Measurements from ENCODE around the gene CFAP20DC.

The CFAP20DC gene

GRCh38 chr3:58996730-58997129 lies 53.1 kb downstream of the CFAP20DC start:
- H3K4ac ChIP-seq (ENCODE audit: low read length), result no peak overlapping the region
- H3K27ac ChIP-seq (replicated peaks; ENCODE audit: low read length), result no peak overlapping the region
- H3K27me3 ChIP-seq (ENCODE audit: control insufficient read depth in 3 of 3, insufficient read depth in 3 of 3, low read depth in 1 of 3, low read length in 3 of 3), result no peaks in the 10 kb centered on the region
- peaks cover 0 to 2% of the 10 kb centered on the region in 2 donors for H3K4me1 ChIP-seq (ENCODE audit: control insufficient read depth in 2 of 2, insufficient read depth in 1 of 2, low read depth in 1 of 2, low read length in 2 of 2)
- H3K9me3 ChIP-seq (replicated peaks in 1 of 2; ENCODE audit: control insufficient read depth in 2 of 2, insufficient read depth in 1 of 2, low read depth in 1 of 2, low read length in 2 of 2), result no peaks in the 10 kb centered on the region
- DNase-seq (ENCODE audit: low spot score), result no peak
- no peak overlapping the region for H2BK15ac ChIP-seq (ENCODE audit: low read length)
- no CpG with 5 or more reads among the region's 5 CpGs for WGBS, 2 donors (ENCODE audit: extremely low coverage in 2 of 2, insufficient read length in 2 of 2, insufficient replicate concordance in 1 of 2)
- no peak overlapping the region for H2AK5ac ChIP-seq (ENCODE audit: low read depth, low read length)
- H2AFZ ChIP-seq (ENCODE audit: low read length), result no peak overlapping the region
- no peak overlapping the region for H3K4me3 ChIP-seq (ENCODE audit: low read length in 2 of 2)
- no peak overlapping the region for H2BK5ac ChIP-seq (ENCODE audit: low read length)
- H3K14ac ChIP-seq (ENCODE audit: low read length), result no peak overlapping the region
- H2BK120ac ChIP-seq (ENCODE audit: low read depth, low read length), result no peak overlapping the region
- no peak overlapping the region for H3K9ac ChIP-seq (ENCODE audit: low read depth, low read length, poor library complexity)
- H3K4me2 ChIP-seq (ENCODE audit: insufficient read depth, low read length, poor library complexity, severe bottlenecking), result no peak overlapping the region
- no peak overlapping the region for H3K18ac ChIP-seq (ENCODE audit: low read length)
- H2BK12ac ChIP-seq (ENCODE audit: low read length), result no peak overlapping the region
- no peak overlapping the region for H4K91ac ChIP-seq (ENCODE audit: low read depth, low read length, poor library complexity)
- H3K36me3 ChIP-seq (replicated peaks in 1 of 2; ENCODE audit: control insufficient read depth in 2 of 2, insufficient read depth in 2 of 2, low read length in 2 of 2), result no peaks in the 10 kb centered on the region
- no peaks in the 10 kb centered on the region for H3K79me1 ChIP-seq (ENCODE audit: low read depth, low read length)
- no peak overlapping the region for H3K23ac ChIP-seq (ENCODE audit: low read depth, low read length, poor library complexity)
- H4K8ac ChIP-seq (ENCODE audit: low read depth, low read length), result no peak overlapping the region

GRCh38 chr3:58994746-58995330 lies 55.0 kb downstream of the CFAP20DC start:
- no peak overlapping the region for H4K8ac ChIP-seq (ENCODE audit: low read depth, low read length)
- H3K9me3 ChIP-seq (replicated peaks in 1 of 2; ENCODE audit: control insufficient read depth in 2 of 2, insufficient read depth in 1 of 2, low read depth in 1 of 2, low read length in 2 of 2), result no peaks in the 10 kb centered on the region
- H2BK15ac ChIP-seq (ENCODE audit: low read length), result no peak overlapping the region
- no CpG with 5 or more reads among the region's 6 CpGs for WGBS, 2 donors (ENCODE audit: extremely low coverage in 2 of 2, insufficient read length in 2 of 2, insufficient replicate concordance in 1 of 2)
- no peak overlapping the region for H3K27ac ChIP-seq (replicated peaks; ENCODE audit: low read length)
- no peaks in the 10 kb centered on the region for H3K79me1 ChIP-seq (ENCODE audit: low read depth, low read length)
- no peaks in the 10 kb centered on the region for H3K27me3 ChIP-seq (ENCODE audit: control insufficient read depth in 3 of 3, insufficient read depth in 3 of 3, low read depth in 1 of 3, low read length in 3 of 3)
- no peak overlapping the region for H3K18ac ChIP-seq (ENCODE audit: low read length)
- H2BK12ac ChIP-seq (ENCODE audit: low read length), result no peak overlapping the region
- no peak overlapping the region for H4K91ac ChIP-seq (ENCODE audit: low read depth, low read length, poor library complexity)
- no peak overlapping the region for H3K4ac ChIP-seq (ENCODE audit: low read length)
- no peak overlapping the region for H2BK120ac ChIP-seq (ENCODE audit: low read depth, low read length)
- no peak overlapping the region for H3K4me2 ChIP-seq (ENCODE audit: insufficient read depth, low read length, poor library complexity, severe bottlenecking)
- no peak overlapping the region for H2AK5ac ChIP-seq (ENCODE audit: low read depth, low read length)
- no peak overlapping the region for H2BK5ac ChIP-seq (ENCODE audit: low read length)
- no peak overlapping the region for H3K4me3 ChIP-seq (ENCODE audit: low read length in 2 of 2)
- peak overlapping the region; percentile 39 for H2AFZ ChIP-seq (ENCODE audit: low read length)
- H3K23ac ChIP-seq (ENCODE audit: low read depth, low read length, poor library complexity), result no peak overlapping the region
- no peaks in the 10 kb centered on the region for H3K36me3 ChIP-seq (replicated peaks in 1 of 2; ENCODE audit: control insufficient read depth in 2 of 2, insufficient read depth in 2 of 2, low read length in 2 of 2)
- peaks cover 0 to 4% of the 10 kb centered on the region in 2 donors for H3K4me1 ChIP-seq (ENCODE audit: control insufficient read depth in 2 of 2, insufficient read depth in 1 of 2, low read depth in 1 of 2, low read length in 2 of 2)
- no peak overlapping the region for H3K14ac ChIP-seq (ENCODE audit: low read length)
- DNase-seq (ENCODE audit: low spot score), result peak; percentile 56
- H3K9ac ChIP-seq (ENCODE audit: low read depth, low read length, poor library complexity), result no peak overlapping the region

- Histone ChIP-seq H3K27ac (replicated peaks; ENCODE audit: low read length) (no peak overlapping the region), H3K4me2 (ENCODE audit: insufficient read depth, low read length, poor library complexity, severe bottlenecking) (no peak overlapping the region), H3K36me3 (replicated peaks in 1 of 2; ENCODE audit: control insufficient read depth in 2 of 2, insufficient read depth in 2 of 2, low read length in 2 of 2) (no peaks in the 10 kb centered on the region), H3K4me3 (ENCODE audit: low read length in 2 of 2) (no peak overlapping the region), H2BK12ac (ENCODE audit: low read length) (no peak overlapping the region), H3K9me3 (replicated peaks in 1 of 2; ENCODE audit: control insufficient read depth in 2 of 2, insufficient read depth in 1 of 2, low read depth in 1 of 2, low read length in 2 of 2) (no peaks in the 10 kb centered on the region), H3K4ac (ENCODE audit: low read length) (no peak overlapping the region), H4K91ac (ENCODE audit: low read depth, low read length, poor library complexity) (no peak overlapping the region), H4K8ac (ENCODE audit: low read depth, low read length) (no peak overlapping the region), H2BK5ac (ENCODE audit: low read length) (no peak overlapping the region), H2AK5ac (ENCODE audit: low read depth, low read length) (no peak overlapping the region), H3K4me1 (ENCODE audit: control insufficient read depth in 2 of 2, insufficient read depth in 1 of 2, low read depth in 1 of 2, low read length in 2 of 2) (peaks cover 0 to 2% of the 10 kb centered on the region in 2 donors), H3K79me1 (ENCODE audit: low read depth, low read length) (no peaks in the 10 kb centered on the region), H3K18ac (ENCODE audit: low read length) (no peak overlapping the region), H3K23ac (ENCODE audit: low read depth, low read length, poor library complexity) (no peak overlapping the region), H2BK15ac (ENCODE audit: low read length) (no peak overlapping the region), H3K27me3 (ENCODE audit: control insufficient read depth in 3 of 3, insufficient read depth in 3 of 3, low read depth in 1 of 3, low read length in 3 of 3) (no peaks in the 10 kb centered on the region), H2AFZ (ENCODE audit: low read length) (no peak overlapping the region), H3K14ac (ENCODE audit: low read length) (no peak overlapping the region), H2BK120ac (ENCODE audit: low read depth, low read length) (no peak overlapping the region), H3K9ac (ENCODE audit: low read depth, low read length, poor library complexity) (no peak overlapping the region)
- no peak for DNase-seq (ENCODE audit: low spot score)
- no CpG with 5 or more reads among the region's 2 CpGs for WGBS, 2 donors (ENCODE audit: extremely low coverage in 2 of 2, insufficient read length in 2 of 2, insufficient replicate concordance in 1 of 2)
These were observed 56.3 kb downstream of the CFAP20DC start for GRCh38 chr3:58993547-58993946.

GRCh38 chr3:58991623-58992022 lies 58.2 kb downstream of the CFAP20DC start:
- Histone ChIP-seq H3K4me1 (ENCODE audit: control insufficient read depth in 2 of 2, insufficient read depth in 1 of 2, low read depth in 1 of 2, low read length in 2 of 2) (peaks cover 0 to 2% of the 10 kb centered on the region in 2 donors), H3K4me2 (ENCODE audit: insufficient read depth, low read length, poor library complexity, severe bottlenecking) (no peak overlapping the region), H2AK5ac (ENCODE audit: low read depth, low read length) (no peak overlapping the region), H2AFZ (ENCODE audit: low read length) (no peak overlapping the region), H3K23ac (ENCODE audit: low read depth, low read length, poor library complexity) (no peak overlapping the region), H3K4ac (ENCODE audit: low read length) (no peak overlapping the region), H3K4me3 (ENCODE audit: low read length in 2 of 2) (no peak overlapping the region), H2BK5ac (ENCODE audit: low read length) (no peak overlapping the region), H3K36me3 (replicated peaks in 1 of 2; ENCODE audit: control insufficient read depth in 2 of 2, insufficient read depth in 2 of 2, low read length in 2 of 2) (no peaks in the 10 kb centered on the region), H3K27me3 (ENCODE audit: control insufficient read depth in 3 of 3, insufficient read depth in 3 of 3, low read depth in 1 of 3, low read length in 3 of 3) (no peaks in the 10 kb centered on the region), H3K14ac (ENCODE audit: low read length) (no peak overlapping the region), H4K8ac (ENCODE audit: low read depth, low read length) (no peak overlapping the region), H3K18ac (ENCODE audit: low read length) (no peak overlapping the region), H3K9me3 (replicated peaks in 1 of 2; ENCODE audit: control insufficient read depth in 2 of 2, insufficient read depth in 1 of 2, low read depth in 1 of 2, low read length in 2 of 2) (no peaks in the 10 kb centered on the region), H3K27ac (replicated peaks; ENCODE audit: low read length) (no peak overlapping the region), H2BK12ac (ENCODE audit: low read length) (no peak overlapping the region), H3K79me1 (ENCODE audit: low read depth, low read length) (no peaks in the 10 kb centered on the region), H2BK120ac (ENCODE audit: low read depth, low read length) (no peak overlapping the region), H3K9ac (ENCODE audit: low read depth, low read length, poor library complexity) (no peak overlapping the region), H2BK15ac (ENCODE audit: low read length) (no peak overlapping the region), H4K91ac (ENCODE audit: low read depth, low read length, poor library complexity) (no peak overlapping the region)
- no peak for DNase-seq (ENCODE audit: low spot score)
- no CpG with 5 or more reads among the region's 5 CpGs for WGBS, 2 donors (ENCODE audit: extremely low coverage in 2 of 2, insufficient read length in 2 of 2, insufficient replicate concordance in 1 of 2)

Measured in neuronal stem cell (in vitro differentiated cells).